HG03159 (cell line): ENCODE measurements around the gene PFKFB2.
A peak's percentile ranks its signal among the peaks of the same experiment; 100 is the strongest.
"Not testable (repeated sequence)": the region's sequence is repeated elsewhere in the genome, so short reads cannot be mapped to it uniquely, and the experiment has no call there.

ENCODE experiments used
- ATAC-seq: cut with Tn5 transposase; IDR thresholded peaks from one replicate; pipeline ENCODE4 v1.9.1; 2021; ENCODE audit warnings: mild to moderate bottlenecking, moderate library complexity; ENCODE audit not compliant: unreplicated experiment

PFKFB2 gene

DNA sequence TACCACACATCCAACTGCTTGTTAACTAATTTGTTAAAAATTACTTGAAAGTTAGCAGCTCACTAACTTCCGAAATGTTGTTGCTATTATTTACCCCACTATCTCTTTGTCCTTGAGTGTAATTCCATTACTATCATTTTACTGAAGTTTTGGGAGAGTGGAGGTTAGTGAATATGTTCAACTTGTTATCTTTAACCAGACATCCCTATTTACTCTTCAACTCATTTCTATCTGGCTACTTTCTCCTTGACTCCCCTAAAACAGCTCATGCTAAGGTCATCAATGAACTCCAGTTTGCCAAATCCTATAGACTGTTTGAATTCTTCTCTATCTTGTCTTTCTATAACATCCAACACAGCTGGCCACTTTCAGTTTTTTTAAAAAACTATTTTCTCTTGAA lies 16.2 kb upstream of the PFKFB2 start:
- ATAC-seq = no peak

DNA sequence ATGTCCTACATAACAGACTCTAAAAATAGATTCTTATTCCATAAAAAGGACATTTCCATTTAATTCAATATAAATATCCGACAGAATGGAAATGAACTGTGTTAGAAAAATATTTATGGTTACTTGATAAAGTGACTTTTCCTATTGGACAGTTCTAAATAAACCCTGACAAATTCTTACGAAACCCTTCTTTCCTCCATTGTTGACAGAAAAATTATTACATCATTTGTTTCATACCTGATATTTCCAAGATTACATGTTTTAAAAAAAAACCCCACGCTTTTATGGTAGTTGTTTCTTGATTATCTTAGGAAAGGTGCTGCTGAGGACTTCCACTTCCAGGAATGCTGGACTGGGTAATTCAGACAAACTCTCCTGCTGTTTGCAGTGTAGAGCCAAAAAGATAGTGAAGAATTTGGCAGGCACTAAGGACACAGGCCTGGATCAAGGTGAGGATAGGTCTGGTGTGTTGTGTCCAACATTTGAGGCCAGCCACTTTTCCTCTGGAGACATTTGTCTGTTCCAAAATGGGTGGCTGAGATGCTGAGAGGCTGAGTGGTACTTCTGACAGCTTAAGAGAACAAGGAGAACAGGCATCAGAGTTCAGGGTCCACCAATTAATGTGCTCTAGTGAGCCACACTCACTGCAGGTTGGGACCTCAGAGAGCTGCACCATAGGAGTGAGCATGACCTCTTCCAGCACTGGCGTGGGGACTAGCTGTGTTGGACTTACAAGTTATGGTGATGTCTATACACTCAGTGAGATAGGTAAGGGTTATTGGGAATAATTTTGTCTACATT lies 13.5 kb upstream of the PFKFB2 start:
- no peak for ATAC-seq

DNA sequence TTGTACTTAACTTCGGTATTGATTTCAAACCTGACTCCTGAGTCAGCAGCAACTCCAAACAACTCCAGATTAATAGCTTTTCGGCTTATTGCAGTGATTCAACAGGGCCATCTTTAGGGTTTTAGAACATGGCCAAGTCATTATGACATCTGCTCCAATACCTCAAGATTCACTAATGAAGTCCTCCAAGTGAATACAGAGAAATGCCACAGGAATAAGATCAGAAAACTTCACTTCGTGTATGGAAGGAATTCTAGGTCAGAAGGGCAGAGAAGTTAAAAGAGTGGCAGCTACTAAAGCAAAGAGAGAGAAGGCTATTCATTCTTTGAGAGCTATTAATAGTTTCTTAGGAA lies 12.9 kb upstream of the PFKFB2 start:
- no peak for ATAC-seq

DNA sequence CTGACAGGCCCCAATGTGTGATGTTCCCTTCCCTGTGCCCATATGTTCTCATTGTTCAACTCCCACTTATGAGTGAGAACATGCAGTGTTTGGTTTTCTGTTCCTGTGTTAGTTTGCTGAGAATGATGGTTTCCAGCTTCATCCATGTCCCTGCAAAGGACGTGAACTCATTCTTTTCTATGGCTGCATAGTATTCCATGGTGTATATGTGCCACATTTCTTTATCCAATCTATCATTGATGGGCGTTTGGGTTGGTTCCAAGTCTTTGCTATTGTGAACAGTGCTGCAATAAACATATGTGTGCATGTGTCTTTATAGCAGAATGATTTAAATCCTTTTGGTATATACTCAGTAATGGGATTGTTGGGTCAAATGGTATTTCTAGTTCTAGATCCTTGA lies 11.7 kb upstream of the PFKFB2 start:
- ATAC-seq = not testable (repeated sequence)

DNA sequence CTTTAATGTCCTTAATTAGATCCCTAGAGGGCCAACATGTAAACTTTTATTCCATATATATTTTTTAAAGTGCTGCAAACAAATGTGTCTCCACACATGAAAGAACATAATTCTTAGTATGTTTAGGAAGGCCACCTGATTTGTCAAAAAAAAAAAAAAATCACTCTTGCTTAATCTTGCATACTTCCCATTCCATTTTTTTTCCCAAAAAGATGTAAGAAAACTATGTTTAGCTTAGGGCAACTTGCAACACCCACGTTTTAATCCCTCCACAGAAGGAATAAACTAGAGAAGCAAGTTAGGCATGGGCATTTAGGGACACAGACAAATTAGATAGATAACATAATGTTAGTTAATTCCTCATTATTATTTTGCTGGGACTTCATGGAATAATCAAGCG lies 7.6 kb upstream of the PFKFB2 start:
- no peak for ATAC-seq

DNA sequence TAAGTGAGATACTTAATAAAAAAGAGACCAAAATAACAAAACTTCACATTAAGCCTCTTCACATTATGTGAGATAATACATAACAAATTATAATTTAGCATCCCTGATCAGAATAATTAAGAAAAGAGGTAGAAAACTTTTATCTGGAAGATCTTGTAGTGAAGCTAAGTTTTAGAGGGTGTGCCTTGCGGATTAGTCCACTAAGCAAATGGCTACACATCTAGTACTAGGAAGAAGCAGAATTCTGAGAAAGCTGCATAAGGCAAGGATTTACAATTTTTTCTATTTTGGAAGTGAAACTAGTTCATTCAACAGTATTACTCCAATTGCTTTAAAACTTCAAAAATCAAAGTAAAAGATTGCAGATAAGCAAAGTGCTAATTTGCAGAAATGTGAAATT lies 5.6 kb upstream of the PFKFB2 start:
- ATAC-seq = no peak

DNA sequence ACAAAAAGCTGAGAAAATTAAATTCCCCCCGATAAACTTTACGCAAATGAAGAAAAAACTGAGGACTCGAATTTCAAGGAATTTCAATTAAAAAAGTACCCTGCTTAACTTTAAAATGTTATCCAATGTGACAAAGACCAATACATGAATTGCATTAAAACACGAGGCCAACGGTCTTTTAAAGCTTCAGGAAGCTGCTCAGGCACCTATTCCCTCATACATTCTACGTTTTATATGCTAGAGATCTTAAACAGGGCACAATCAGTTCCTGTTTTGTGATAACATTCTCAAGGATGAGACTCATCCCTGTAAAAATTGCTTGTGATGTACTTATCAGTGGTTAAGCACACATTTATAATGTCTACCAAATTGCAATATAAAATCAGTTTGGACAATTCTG lies 5.0 kb upstream of the PFKFB2 start:
- no peak for ATAC-seq

DNA sequence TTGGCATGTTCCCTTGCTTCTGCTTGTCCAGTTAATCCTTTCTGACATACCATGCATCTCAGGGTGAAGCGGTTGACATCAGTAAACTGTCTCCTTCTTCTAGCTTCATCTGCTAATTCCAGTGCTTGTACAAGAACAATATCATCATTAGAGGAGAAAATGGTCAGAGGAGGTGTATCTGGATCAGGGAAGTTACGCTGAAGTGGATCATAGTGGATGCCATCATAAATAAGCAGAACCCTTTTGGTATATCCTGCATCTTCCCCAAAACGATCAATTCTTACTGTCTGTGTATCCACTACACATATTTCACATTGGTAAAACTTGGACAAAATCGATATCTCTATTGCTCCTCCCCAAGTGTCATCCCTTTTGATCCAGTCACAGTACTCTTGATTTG lies 4.0 kb upstream of the PFKFB2 start:
- no peak for ATAC-seq

DNA sequence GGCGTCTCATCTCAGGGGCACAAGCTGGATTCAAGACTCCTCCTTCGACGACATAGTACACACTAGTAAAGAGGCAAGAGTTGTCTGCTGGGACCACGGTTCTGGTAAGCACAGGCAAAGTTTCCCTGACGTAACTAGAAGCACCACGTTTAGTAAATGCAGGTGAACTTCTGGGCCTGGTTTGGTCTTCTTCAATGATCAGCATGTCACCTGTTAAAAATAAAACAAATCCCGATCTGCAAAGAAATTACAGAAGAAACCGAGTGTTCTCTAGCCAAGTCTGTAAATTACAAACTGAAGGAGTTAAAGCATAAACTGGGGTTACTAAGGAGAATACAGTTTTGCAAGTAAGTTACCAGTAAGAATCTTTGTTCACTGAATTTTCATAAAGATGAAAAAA lies 3.6 kb upstream of the PFKFB2 start:
- ATAC-seq = no peak

DNA sequence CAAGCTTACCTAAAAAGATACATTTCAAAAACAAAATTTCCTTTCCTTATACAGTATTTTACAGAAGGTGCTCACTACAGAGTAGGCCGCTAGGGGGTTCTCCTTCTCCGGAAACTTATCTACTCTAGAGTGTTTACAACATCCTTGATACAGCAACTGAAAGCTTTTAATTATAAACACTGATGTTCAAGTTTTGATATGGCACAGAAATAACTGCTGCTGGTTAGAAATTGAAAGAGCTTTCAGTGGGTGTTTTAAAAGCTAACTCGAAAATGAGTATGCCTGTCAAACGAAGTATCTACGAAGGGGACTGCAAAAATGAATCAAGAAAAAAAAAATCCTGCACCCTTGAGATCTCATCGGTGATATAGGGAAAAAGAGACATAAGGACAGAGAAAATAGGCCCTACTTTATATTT lies 3.1 kb upstream of the PFKFB2 start:
- ATAC-seq = peak; percentile 31

DNA sequence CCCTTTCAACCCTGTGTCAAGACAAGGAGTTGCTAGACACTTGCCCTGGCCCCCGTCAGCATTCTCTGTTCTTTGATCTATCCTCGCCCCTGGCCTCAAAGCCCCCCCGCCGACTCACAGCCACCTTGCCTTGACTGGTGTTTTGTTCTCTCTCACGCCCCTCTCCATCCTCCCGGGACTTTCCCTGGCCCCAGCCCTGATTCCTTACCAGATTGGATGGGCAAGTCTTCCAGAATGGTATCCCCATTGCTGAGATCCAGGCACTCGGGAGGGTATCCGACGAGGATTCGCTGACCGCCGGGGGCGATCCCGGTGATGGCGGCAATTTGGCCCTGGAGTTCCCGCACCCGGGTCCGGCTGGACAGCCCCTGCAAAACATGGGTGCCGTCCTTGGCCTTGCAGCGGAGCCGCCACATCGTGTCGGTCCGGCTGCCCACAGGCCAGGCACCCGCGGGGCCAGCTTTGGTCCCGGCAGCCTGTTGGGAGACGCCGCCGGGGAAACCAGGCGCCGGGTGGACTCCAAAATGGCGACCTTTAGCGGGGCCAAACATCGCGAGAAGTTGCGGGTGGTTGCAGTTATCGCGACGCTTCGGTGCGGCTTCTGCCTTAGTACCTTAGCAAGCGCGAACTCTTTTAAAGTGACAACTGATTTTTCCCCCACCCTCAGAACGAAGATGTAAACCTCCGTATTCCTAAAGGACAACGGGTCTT lies 2.4 kb upstream of the PFKFB2 start:
- peak; percentile 40 for ATAC-seq

DNA sequence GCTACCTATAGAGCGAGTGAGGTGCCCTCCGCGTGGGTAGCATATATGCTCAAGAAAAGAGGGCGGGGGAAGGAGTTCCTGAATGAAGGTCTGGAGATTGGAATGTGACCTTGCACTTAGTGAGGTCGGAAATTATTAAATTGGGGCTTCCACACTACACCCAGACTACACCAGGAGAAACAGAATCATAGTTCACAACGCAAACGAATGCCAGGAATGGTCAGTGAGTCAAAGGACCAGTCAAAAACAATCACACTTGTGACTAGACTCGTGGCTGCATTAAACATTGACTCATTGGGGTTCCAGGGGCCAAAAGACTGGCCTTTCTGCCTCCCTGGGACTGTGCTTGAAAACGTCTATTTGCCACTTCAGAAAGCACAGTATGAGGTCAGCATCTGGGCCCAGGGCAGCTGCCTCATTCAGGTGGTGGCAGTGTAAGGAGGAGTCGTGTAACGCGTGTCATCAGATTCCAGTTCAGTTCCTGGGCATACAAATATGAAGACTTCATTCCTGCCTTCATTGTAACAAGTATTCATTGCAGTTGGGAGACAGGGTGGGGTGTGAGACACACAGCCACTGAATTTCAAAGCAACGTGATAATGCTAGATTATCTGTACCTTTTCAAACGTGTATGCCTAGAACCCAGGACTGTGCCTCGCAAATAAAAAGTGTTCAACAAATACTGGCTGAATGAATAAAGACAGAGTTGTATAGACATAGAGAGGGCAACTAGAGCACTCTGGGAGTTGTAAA lies 1.7 kb upstream of the PFKFB2 start, which contains the start of gene YOD1:
TSS of gene YOD1 (minus strand) at position 18 of the 753 bp plus-strand sequence. CDS start 178 bp downstream, outside the sequence.
- no peak for ATAC-seq

DNA sequence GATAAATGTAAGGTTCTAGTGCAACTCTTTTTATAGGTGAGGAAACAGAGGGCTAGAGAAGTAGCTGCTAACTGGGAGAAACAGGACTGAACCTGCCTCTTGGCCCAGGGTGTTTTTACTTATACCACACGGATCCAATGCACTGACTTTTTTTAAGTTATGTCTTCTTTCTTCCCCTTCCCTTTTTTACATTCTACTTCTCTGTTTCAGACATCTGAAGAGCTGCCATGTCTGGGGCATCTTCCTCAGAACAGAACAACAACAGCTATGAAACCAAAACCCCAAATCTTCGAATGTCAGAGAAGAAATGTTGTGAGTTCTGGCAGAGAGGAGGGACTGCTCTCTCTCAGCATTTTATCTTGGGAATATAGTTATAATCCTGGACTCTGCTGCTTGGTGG lies 1.4 kb downstream of the PFKFB2 start:
- ATAC-seq = no peak

DNA sequence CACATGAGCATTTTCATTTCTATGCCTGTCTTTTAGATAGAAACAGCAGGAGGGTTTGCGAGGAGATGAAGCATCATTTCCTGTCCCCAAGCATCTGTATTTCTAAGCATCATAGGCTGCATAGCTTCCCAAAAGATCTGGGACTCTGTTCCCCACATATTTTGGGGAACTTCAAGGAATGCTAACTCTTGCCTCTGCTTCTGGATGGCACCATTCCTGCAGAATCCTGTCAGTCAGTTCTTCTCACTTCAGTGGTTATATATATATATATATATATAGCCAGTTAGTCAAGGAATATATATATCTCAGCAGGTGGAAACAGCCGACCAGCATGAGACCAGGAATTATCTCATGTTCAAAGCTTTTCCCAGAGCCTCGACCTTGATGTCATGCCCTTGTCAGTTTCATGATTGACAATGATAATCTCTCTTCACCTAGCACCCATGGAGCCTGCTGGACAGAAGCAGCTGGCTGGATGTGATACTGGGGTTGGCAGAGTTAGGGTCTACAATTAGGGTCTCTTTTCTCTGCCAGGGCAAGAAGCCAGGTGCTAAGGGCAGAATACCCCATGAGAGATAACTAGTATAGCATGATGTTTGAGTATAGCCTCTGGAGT lies 2.4 kb downstream of the PFKFB2 start:
- ATAC-seq = no peak

DNA sequence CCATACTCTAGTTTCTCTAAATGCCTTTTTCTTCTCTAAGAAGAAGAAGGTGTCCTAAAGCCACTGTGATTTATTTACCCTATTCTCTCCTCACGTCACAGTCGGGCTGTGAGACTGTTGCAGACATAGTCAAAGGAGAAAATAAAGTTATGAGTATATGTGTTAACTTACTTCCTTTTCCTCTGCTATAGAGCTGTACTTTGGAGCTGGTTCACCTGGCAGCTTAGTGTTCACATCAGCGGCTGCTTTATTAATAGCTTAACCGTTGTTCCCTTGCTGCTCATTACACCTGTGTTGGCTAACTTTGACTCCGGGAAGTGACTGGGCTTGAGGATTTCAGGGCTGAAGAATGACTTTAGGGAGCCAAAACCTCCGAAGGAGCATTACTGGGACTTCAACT lies 3.6 kb downstream of the PFKFB2 start:
- ATAC-seq = no peak

DNA sequence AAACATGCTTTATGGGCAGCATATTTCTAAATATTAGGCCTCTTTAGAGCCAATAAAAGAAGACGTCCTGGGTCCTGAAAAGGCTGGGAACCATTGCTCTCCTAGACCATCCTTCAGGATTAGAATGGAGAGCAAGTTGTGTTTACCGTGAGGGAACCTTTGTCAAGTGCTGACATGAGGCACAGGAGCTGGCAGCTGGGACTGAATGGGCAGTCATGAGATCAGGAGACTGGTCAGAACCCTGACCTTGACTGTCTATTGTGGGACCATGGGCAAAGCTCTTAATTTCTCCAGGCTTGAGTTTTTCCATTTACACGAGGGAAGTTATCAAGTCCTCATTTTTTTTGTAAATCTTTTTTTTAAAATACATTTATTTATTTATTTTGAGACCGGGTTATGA lies 5.2 kb downstream of the PFKFB2 start:
- no peak for ATAC-seq

DNA sequence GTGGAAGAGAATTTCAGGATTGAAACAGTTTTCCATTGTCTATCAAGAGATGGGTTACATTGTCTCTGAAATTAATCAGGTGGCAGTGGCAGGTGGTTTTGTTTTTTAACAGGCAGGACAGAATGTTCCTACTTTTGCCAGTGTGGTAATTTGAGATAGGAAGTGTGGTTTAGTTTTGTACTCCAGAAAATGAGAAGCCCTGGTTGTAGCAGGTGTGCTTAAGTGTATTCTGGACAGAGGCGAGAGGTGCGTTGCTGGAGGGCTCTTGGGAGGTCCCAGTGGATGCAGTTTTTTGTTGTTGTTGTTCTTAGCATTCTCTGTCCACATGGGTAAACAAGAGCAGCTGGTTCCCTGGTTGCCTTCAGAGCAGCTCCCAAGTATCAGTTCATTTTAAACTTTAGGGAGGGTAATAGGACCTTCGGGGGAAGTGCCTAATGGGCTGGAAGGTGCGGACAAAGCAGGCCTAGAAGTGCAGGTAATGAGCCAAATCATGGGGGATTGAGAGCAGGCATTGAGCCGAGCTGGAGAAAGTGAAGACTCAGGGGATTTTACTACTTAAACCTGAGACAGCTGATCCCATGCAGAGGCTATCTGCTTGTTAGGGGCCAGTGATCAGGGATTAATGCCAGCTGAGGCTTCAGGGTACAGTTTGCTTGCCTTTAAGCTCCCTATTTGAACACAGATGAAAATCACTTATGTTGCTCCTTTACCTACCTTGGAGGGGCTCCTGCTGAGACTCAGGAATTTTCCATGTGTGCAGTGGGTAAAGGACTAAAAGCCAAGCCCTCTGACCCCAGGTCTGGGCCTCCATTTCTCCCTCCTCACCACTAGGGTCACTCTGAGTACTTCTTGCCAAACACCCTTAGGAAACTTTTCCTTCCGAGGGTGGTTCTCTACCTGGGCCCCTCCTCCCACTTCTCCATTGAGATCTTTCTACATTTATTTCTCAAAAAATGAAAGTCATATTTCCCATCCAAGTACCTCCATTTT lies 6.1 kb downstream of the PFKFB2 start:
- no peak for ATAC-seq

DNA sequence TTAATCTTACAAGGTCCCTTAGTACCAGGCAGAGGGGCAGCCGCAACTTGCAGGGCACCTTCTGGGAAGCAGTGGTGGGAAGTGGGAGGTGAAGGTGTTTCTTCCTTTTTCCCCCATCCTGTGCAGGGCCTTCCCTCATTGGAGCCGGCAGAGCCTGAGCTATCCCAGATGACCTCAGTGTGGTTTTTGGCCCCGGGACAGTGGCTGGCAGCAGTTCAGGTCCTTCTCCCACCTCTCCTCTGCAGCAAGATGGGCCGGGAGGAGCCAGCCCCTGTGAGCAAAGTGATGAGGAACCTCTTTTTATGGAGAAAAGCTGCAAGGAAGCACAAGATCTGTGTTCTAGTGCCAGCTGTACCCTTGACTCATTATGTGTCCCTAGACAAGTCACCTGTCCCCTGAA lies 6.8 kb downstream of the PFKFB2 start:
- no peak for ATAC-seq

DNA sequence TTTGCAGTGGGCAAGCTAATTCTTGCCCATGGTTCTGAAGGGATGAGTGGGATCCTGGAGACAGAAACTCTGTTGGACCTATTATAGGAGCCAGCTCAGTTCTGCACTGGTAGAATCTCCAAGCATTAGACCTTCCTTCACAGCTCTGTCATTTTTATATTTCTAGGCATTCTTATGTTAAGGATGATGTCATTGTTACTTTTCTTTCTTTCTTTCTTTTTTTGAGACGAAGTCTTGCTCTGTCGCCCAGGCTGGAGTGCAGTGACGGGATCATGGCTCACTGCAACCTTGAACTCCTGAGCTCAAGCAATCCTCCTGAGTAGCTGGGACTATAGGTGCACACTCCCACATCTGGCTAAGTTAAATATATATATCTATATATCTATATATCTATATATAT lies 7.5 kb downstream of the PFKFB2 start:
- no peak for ATAC-seq

DNA sequence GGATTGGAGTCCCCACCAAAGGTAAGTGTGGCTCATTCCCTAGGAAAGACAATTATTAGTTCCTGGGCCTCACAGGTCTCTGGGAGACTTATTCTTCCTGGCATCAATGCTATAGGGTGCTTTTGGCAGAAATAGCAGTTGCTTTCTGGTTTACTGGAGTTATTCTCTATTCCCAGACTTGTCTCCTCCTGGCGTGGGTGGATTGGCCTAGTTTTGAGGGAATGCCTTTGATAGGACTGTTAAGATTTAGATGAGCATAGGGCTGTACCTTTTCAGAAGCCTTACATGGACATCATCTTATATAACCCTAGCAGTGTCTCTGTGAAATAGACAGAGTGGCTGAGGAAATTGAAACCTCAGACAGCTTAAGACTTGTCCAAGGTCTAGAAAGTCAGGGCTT lies 9.0 kb downstream of the PFKFB2 start:
- no peak for ATAC-seq
